Measurements from ENCODE around the gene PIP5K1B. TPM values are rescaled to one million over a fixed set of nuclear protein-coding genes. Genes with fewer than 3 reads are reported as not detected.

The PIP5K1B gene
- total RNA-seq, 1 experiment from 2014 or later, result 0.20 TPM

DNA sequence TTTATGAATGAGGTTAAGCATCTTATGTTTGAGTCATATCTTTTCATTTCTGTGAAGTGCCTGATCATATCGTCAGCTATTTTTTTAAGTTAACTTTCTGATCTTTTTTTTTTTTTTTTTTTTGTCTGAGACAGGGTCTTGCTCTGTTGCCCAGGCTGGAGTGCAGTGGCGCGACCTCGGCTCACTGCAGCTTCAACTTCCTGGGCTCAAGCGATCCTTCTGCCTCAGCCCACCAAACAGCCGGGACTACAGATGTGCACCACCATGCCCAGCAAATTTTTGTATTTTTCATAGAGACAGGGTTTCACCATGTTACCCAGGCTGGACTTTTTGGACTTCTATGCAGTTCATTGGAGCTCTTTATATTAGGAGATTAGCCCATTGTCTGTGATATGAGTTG lies 168.1 kb downstream of the PIP5K1B start:
- no peak overlapping the region for H3K27ac ChIP-seq (ENCODE audit: low read depth, low read length)
- ChIA-PET RAD21 (ENCODE audit: low non-redundant PET in 1 of 2, low total read pairs in 2 of 2, uncharacterized antibody in 2 of 2, unreplicated experiment in 2 of 2) (no interaction called here), CTCF (no interaction called here), POLR2A (no interaction called here)
- H3K79me2 ChIP-seq (ENCODE audit: insufficient read depth, low read length), result no peaks in the 10 kb centered on the region
- DNase-seq (ENCODE audit: low read depth, low spot score) (no peak), ATAC-seq (no peak)
- H3K4me3 ChIP-seq (replicated peaks in 1 of 2; ENCODE audit: low read depth in 1 of 2, low read length in 2 of 2), result no peak overlapping the region
- BruUV-seq (replicated peaks), result no TSS peak
- no peaks in the 10 kb centered on the region for H4K20me1 ChIP-seq (ENCODE audit: insufficient read depth)
- TF ChIP-seq YY1 (IDR thresholded peaks at IDR 0.05; ENCODE audit: extremely low read depth, insufficient replicate concordance, low read depth, low read length) (no peak), CEBPB (IDR thresholded peaks at IDR 0.05; ENCODE audit: low read depth) (no peak), CBX3 (IDR thresholded peaks at IDR 0.05; ENCODE audit: low read depth) (no peak), SP1 (IDR thresholded peaks at IDR 0.05; ENCODE audit: low read depth) (no peak), TCF7L2 (IDR thresholded peaks at IDR 0.05; ENCODE audit: borderline replicate concordance, extremely low read depth, insufficient read depth, insufficient read length) (no peak)
- TF ChIP-seq, protein P1, sequence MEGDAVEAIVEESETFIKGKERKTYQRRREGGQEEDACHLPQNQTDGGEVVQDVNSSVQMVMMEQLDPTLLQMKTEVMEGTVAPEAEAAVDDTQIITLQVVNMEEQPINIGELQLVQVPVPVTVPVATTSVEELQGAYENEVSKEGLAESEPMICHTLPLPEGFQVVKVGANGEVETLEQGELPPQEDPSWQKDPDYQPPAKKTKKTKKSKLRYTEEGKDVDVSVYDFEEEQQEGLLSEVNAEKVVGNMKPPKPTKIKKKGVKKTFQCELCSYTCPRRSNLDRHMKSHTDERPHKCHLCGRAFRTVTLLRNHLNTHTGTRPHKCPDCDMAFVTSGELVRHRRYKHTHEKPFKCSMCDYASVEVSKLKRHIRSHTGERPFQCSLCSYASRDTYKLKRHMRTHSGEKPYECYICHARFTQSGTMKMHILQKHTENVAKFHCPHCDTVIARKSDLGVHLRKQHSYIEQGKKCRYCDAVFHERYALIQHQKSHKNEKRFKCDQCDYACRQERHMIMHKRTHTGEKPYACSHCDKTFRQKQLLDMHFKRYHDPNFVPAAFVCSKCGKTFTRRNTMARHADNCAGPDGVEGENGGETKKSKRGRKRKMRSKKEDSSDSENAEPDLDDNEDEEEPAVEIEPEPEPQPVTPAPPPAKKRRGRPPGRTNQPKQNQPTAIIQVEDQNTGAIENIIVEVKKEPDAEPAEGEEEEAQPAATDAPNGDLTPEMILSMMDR (IDR thresholded peaks at IDR 0.05 in 2 of 3, conservative IDR thresholded peaks at IDR 0.05 in 1 of 3; ENCODE audit: borderline replicate concordance in 1 of 3, insufficient read depth in 1 of 3, low read depth in 2 of 3, low read length in 2 of 3), result no peak
- no peak overlapping the region for H3K9ac ChIP-seq (ENCODE audit: low read length)
- no peaks in the 10 kb centered on the region for H3K9me2 ChIP-seq (ENCODE audit: insufficient read depth)
- no peaks in the 10 kb centered on the region for H3K9me3 ChIP-seq (ENCODE audit: control insufficient read depth in 1 of 2, insufficient read depth in 1 of 2, low read depth in 1 of 2, low read length in 2 of 2)
- H2AFZ ChIP-seq (ENCODE audit: low read depth, low read length, poor library complexity, severe bottlenecking), result no peak overlapping the region
- peaks cover 42% of the 10 kb centered on the region for H3K27me3 ChIP-seq (ENCODE audit: insufficient read depth, low read length)
- H3K4me1 ChIP-seq (ENCODE audit: control insufficient read depth in 1 of 2, insufficient read depth in 2 of 2, low read length in 2 of 2), result no peaks in the 10 kb centered on the region
- intact Hi-C loops (cut with micrococcal nuclease), result no loop called here
- H3K36me3 ChIP-seq (ENCODE audit: control insufficient read depth in 1 of 2, insufficient read depth in 2 of 2, low read length in 2 of 2), result no peaks in the 10 kb centered on the region
- no peak overlapping the region for H3K4me2 ChIP-seq (ENCODE audit: low read length)

DNA sequence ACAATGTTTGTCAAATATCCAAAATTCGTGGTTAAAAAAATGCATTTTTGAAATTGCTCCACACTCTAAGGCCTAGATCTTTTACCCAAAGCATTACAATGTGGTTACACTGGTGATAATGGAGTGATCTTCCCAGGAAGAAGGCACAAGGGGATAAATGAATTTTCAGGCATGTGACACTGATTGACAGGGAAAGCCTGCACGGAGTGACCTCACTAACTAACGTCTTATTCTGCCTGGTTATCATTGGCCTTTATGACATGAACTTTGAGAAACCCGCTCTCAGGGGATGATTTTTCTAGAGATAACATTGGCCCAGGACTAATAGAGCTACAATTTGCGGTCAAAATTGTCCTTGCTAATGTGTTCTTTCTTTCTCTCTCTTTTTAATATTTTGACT lies 171.2 kb downstream of the PIP5K1B start:
- intact Hi-C loops (cut with micrococcal nuclease), result no loop called here
- BruUV-seq (replicated peaks), result no TSS peak
- no peak for ATAC-seq
- Histone ChIP-seq H3K4me3 (replicated peaks in 1 of 2; ENCODE audit: low read depth in 1 of 2, low read length in 2 of 2) (no peak overlapping the region), H4K20me1 (ENCODE audit: insufficient read depth) (no peaks in the 10 kb centered on the region), H3K27me3 (ENCODE audit: insufficient read depth, low read length) (peaks cover 41% of the 10 kb centered on the region), H3K9me2 (ENCODE audit: insufficient read depth) (no peaks in the 10 kb centered on the region), H3K36me3 (ENCODE audit: control insufficient read depth in 1 of 2, insufficient read depth in 2 of 2, low read length in 2 of 2) (no peaks in the 10 kb centered on the region), H3K27ac (ENCODE audit: low read depth, low read length) (no peak overlapping the region), H3K79me2 (ENCODE audit: insufficient read depth, low read length) (no peaks in the 10 kb centered on the region), H3K4me2 (ENCODE audit: low read length) (no peak overlapping the region), H2AFZ (ENCODE audit: low read depth, low read length, poor library complexity, severe bottlenecking) (no peak overlapping the region), H3K4me1 (ENCODE audit: control insufficient read depth in 1 of 2, insufficient read depth in 2 of 2, low read length in 2 of 2) (no peaks in the 10 kb centered on the region), H3K9ac (ENCODE audit: low read length) (no peak overlapping the region), H3K9me3 (ENCODE audit: control insufficient read depth in 1 of 2, insufficient read depth in 1 of 2, low read depth in 1 of 2, low read length in 2 of 2) (no peaks in the 10 kb centered on the region)
- POLR2A ChIA-PET, result no interaction called here
- no peak for DNase-seq (ENCODE audit: low read depth, low spot score)
- CTCF ChIA-PET, result no interaction called here
- RAD21 ChIA-PET (ENCODE audit: low non-redundant PET in 1 of 2, low total read pairs in 2 of 2, uncharacterized antibody in 2 of 2, unreplicated experiment in 2 of 2), result no interaction called here
- no peak for TF ChIP-seq SRF (IDR thresholded peaks at IDR 0.05; ENCODE audit: low read depth)
- TF ChIP-seq, protein P2, sequence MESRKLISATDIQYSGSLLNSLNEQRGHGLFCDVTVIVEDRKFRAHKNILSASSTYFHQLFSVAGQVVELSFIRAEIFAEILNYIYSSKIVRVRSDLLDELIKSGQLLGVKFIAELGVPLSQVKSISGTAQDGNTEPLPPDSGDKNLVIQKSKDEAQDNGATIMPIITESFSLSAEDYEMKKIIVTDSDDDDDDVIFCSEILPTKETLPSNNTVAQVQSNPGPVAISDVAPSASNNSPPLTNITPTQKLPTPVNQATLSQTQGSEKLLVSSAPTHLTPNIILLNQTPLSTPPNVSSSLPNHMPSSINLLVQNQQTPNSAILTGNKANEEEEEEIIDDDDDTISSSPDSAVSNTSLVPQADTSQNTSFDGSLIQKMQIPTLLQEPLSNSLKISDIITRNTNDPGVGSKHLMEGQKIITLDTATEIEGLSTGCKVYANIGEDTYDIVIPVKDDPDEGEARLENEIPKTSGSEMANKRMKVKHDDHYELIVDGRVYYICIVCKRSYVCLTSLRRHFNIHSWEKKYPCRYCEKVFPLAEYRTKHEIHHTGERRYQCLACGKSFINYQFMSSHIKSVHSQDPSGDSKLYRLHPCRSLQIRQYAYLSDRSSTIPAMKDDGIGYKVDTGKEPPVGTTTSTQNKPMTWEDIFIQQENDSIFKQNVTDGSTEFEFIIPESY (IDR thresholded peaks at IDR 0.05; ENCODE audit: extremely low read depth, insufficient replicate concordance, low read length), result no peak
- TF ChIP-seq ZFX (IDR thresholded peaks at IDR 0.05), result no peak
- no peak for TF ChIP-seq EGR1 (IDR thresholded peaks at IDR 0.05; ENCODE audit: low read depth)
- TF ChIP-seq FOSL1 (IDR thresholded peaks at IDR 0.05; ENCODE audit: low read depth), result no peak
- TF ChIP-seq ZNF274 (IDR thresholded peaks at IDR 0.05; ENCODE audit: low read depth, low read length), result no peak
- TF ChIP-seq EZH2phosphoT487 (IDR thresholded peaks at IDR 0.05; ENCODE audit: borderline replicate concordance), result no peak
- no peak for TF ChIP-seq CEBPB (IDR thresholded peaks at IDR 0.05; ENCODE audit: low read depth)
- TF ChIP-seq ELF1 (IDR thresholded peaks at IDR 0.05; ENCODE audit: borderline replicate concordance, low read depth), result no peak
- TF ChIP-seq SP1 (IDR thresholded peaks at IDR 0.05; ENCODE audit: low read depth), result no peak
- no peak for TF ChIP-seq CBX3 (IDR thresholded peaks at IDR 0.05; ENCODE audit: low read depth)
- no peak for TF ChIP-seq JUND (IDR thresholded peaks at IDR 0.05)
- TF ChIP-seq EZH2 (IDR thresholded peaks at IDR 0.05), result no peak
- no peak for TF ChIP-seq TCF7L2 (IDR thresholded peaks at IDR 0.05; ENCODE audit: borderline replicate concordance, extremely low read depth, insufficient read depth, insufficient read length)
- TF ChIP-seq, protein P3, sequence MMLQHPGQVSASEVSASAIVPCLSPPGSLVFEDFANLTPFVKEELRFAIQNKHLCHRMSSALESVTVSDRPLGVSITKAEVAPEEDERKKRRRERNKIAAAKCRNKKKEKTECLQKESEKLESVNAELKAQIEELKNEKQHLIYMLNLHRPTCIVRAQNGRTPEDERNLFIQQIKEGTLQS (IDR thresholded peaks at IDR 0.05), result no peak

Measured in HCT116 (cell line).